ENCODE measurements around the gene UTF1.
"Not testable (repeated sequence)": the region's sequence is repeated elsewhere in the genome, so short reads cannot be mapped to it uniquely, and the experiment has no call there.

Gene UTF1

GRCh38 chr10:133210398-133211140 is 19.4 kb upstream of the UTF1 start:
- no peak for DNase-seq

- no peak for DNase-seq
Observed at GRCh38 chr10:133211141-133211830, 18.7 kb upstream of the UTF1 start.

GRCh38 chr10:133211959-133212852 is 17.8 kb upstream of the UTF1 start:
- no peak for DNase-seq

GRCh38 chr10:133212853-133213494 is 17.0 kb upstream of the UTF1 start:
- DNase-seq, result no peak

- DNase-seq, result no peak
Observed at GRCh38 chr10:133213641-133214467, 16.2 kb upstream of the UTF1 start.

DNA sequence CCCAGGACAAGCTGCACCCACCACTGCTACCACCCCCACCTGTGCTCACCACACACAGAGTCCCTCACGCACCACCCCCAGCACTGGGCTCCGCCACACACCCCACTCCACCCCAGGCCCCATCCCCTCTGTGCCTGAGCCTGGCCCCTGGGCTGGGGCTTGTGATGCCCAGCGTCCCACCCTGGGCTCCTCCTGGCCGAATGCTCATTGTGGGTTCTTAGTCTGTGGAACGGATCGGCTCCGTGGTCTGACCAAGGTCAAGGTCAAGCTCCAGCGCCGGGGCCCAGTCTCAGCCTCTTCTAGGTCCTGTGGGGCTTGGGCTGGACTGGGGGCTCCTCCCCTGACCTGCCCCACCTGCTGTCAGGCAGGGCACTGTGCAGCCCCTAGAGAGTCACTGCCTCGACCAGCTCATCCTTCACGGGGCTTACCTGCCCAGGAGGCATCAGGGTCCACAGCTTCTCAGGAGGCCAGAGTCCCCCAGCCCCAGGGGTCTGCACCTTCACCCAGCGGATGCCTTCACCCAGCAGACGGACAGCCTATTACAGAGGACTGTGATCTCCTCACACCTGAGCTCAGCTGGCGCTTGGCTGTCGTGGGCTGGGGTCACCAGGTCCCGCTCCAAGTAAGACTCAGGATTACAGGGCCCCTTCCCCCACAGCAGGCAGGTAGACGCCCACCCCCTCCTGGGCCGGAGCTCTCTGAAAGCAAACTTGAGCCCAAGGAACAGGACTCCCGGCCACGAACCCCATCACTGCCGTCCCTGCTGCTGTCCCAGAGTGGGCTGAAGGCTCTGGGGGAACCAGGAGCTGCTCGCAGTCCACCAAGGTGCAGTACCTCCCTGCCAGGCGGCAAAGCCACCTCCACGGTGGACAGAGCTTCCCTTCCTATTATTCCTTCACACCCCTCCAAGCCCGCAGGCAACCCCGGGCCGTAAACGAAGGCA is 15.3 kb upstream of the UTF1 start:
- DNase-seq, result no peak

- no peak for DNase-seq
Observed at GRCh38 chr10:133215586-133215985, 14.4 kb upstream of the UTF1 start.

- DNase-seq, result no peak
Observed at GRCh38 chr10:133216776-133217175, 13.2 kb upstream of the UTF1 start.

GRCh38 chr10:133217800-133218589 is 12.0 kb upstream of the UTF1 start:
- DNase-seq, result no peak

DNA sequence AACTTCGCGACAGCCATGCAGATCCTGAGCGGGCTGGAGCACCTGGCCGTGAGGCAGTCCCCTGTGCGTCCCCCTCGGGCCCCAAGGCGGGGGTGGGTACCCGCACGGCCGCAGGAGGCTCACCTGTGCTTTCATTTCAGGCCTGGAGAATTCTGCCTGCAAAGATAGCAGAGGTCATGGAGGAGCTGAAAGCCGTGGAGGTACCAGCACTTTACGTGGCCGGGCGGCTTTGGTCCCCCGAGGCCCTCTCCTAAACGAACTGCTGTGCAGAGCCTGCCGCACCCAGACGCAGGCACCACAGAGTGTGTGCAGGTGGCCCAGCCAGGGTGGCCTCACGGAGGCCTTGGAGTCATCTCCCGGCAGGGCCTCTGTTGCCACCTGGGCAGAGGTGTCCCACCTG is 11.1 kb upstream of the UTF1 start:
- DNase-seq, result no peak

DNA sequence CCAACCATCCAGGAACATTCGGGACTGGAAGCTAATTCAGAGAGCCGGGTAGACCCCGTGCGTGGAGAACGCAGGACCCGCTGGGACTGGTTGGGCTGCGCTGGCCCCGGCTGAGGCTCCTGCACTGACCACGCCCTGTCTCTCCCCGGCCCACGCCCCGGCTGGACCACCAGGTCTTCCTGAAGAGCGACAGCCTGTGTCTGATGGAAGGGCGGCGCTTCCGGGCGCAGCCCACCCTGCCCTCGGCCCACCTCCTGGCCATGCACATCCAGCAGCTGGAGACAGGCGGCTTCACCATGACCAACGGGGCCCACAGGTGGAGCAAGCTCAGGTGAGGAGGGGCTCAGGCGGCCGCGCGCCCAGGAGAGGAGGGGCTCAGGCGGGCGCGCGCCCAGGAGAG is 10.2 kb upstream of the UTF1 start:
- DNase-seq, result no peak

DNA sequence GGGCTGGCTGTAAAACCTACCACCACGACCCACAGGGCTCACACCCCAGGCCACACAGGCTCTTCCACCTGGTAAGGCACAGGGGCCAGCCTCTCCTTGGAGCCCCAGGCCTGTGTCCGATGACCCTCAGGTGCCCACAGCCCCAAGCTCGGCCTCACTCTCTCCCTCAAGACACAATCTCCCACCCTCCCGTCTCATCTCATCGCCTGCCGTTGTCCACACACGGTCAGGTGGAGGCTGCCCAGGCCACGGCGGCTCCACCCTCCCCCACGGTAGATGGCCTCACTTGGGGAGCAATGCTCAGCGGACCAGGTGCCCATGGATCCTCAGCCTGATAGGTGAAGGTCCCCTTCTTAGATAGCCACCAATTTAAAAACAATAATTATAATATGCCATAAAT is 8.7 kb upstream of the UTF1 start:
- DNase-seq, result no peak

DNA sequence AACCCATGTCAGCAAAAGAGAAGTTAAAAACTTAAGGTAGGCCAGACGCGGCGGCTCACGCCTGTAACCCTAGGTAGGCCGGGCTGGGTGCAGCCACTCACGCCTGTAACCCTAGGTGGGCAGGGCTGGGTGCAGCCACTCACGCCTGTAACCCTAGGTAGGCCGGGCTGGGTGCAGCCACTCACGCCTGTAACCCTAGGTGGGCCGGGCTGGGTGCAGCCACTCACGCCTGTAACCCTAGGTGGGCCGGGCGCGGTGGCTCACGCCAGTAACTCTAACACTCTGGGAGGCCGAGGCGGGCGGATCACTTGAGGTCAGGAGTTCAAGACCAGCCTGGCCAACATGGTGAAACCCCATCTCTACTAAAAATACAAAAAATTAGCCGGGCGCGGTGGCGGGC is 8.3 kb upstream of the UTF1 start:
- not testable (repeated sequence) for DNase-seq

GRCh38 chr10:133224076-133224475 is 5.9 kb upstream of the UTF1 start:
- DNase-seq, result no peak

GRCh38 chr10:133224756-133225372 is 5.2 kb upstream of the UTF1 start:
- no peak for DNase-seq

GRCh38 chr10:133225707-133226191 is 4.3 kb upstream of the UTF1 start:
- DNase-seq, result no peak

DNA sequence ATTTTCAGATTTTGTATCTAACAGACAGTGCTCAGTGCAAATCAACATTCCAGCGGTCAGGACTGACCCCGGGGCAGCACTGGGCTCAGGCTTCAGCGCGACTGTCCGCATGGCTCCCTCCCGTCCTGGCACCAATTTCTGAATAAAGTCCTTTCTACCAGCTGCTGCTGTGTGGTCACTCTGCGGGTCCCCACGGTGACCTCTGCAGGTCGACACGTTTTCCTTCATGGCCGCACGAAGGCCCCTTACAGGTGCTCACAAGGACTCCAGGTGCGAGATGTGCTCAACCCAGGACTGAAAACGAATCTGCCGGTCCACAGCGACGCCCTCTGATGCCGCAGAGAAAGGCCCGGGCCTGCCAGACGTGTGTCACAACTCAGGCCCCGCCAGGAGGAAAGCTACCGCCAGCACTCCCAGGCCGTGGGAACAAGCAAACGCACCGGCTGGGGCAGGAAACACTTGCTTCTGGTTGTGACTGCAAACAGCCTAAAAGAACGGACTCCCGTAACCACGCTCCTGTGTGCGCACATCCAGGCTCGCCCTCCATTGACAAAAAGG is 3.7 kb upstream of the UTF1 start:
- no peak for DNase-seq

GRCh38 chr10:133227256-133227655 is 2.8 kb upstream of the UTF1 start:
- no peak for DNase-seq

All from activated gamma-delta T cell (primary cell).